Activated T-cell treated with anti-CD3 and anti-CD28 coated beads, Interleukin-2, amount 50 U/mL, for 72 hours (primary cell): ENCODE data around the gene CCDC8. TPM values are rescaled to one million over a fixed set of nuclear protein-coding genes. Genes with fewer than 3 reads are reported as not detected.
A peak's percentile ranks its signal among the peaks of the same experiment; 100 is the strongest.
"Not testable (repeated sequence)": the region's sequence is repeated elsewhere in the genome, so short reads cannot be mapped to it uniquely, and the experiment has no call there.

Experiments
- ATAC-seq, 2 donors: fragments of 150-1000 bp; cut with Tn5 transposase; replicated peaks in 1 of 2; 2 replicates each; pipeline ENCODE4 v1.10.0; 2021; ENCODE audit warnings: moderate library complexity in 2 of 2, mild to moderate bottlenecking in 1 of 2
- DNase-seq, 2 donors: peaks; one replicate each; pipeline ENCODE4 v3.0.0; 2021 to 2022; ENCODE audit warnings: mixed read lengths in 1 of 2
- H3K27ac Mint-ChIP-seq: one replicate; pipeline ENCODE4 v1.8.0; 2022; ENCODE audit warnings: mild to moderate bottlenecking, moderate library complexity, mixed read lengths
- H3K27me3 Mint-ChIP-seq: one replicate; pipeline ENCODE4 v1.8.0; 2022; ENCODE audit warnings: low read depth, mixed read lengths
- H3K36me3 Mint-ChIP-seq, 2 donors: one replicate each; pipeline ENCODE4 v1.8.0; 2022; ENCODE audit warnings: mixed read lengths in 2 of 2, mild to moderate bottlenecking in 1 of 2; ENCODE audit not compliant: insufficient read depth in 2 of 2
- H3K4me1 Mint-ChIP-seq: one replicate; pipeline ENCODE4 v1.8.0; 2022; ENCODE audit warnings: low read depth, mixed read lengths
- H3K4me3 Mint-ChIP-seq, 2 donors: one replicate each; pipeline ENCODE4 v1.8.0; 2022; ENCODE audit warnings: mild to moderate bottlenecking in 2 of 2, mixed read lengths in 2 of 2, moderate library complexity in 2 of 2
- H3K9me3 Mint-ChIP-seq, 2 donors: one replicate each; pipeline ENCODE4 v1.8.0; 2022; ENCODE audit warnings: mixed read lengths in 2 of 2
- total RNA-seq, 2 donors: library from RNA; stranded (reverse); gene quantifications; one replicate each; pipeline ENCODE4 v1.2.3, GENCODE V29; 2022

Gene CCDC8
- total RNA-seq, 2 donors from 2014 or later: not detected

- no peak for ATAC-seq
- Mint-ChIP-seq H3K4me3 (no peak overlapping the region), H3K27ac (no peak overlapping the region), H3K4me1 (peaks cover 30% of the 10 kb centered on the region), H3K36me3 (no peaks in the 10 kb centered on the region), H3K9me3 (no peaks in the 10 kb centered on the region), H3K27me3 (peaks cover 77% of the 10 kb centered on the region)
- no peak for DNase-seq
Measured at GRCh38 chr19:46407856-46408663, 5.3 kb downstream of the CCDC8 start.

- H3K27me3 Mint-ChIP-seq: peaks cover 73% of the 10 kb centered on the region
- no peaks in the 10 kb centered on the region for H3K36me3 Mint-ChIP-seq
- H3K27ac Mint-ChIP-seq: no peak overlapping the region
Measured at GRCh38 chr19:46406976-46407375, 6.4 kb downstream of the CCDC8 start.

GRCh38 chr19:46404753-46405468 lies 8.5 kb downstream of the CCDC8 start:
- Mint-ChIP-seq H3K27ac (no peak overlapping the region), H3K36me3 (no peaks in the 10 kb centered on the region), H3K27me3 (peaks cover 63% of the 10 kb centered on the region), H3K9me3 (no peaks in the 10 kb centered on the region), H3K4me3 (peak overlapping the region; percentile 65 to 69), H3K4me1 (peaks cover 32% of the 10 kb centered on the region)
- DNase-seq: peak in 1 of 2 donors; percentile 15
- ATAC-seq: peak; percentile 28 to 57

More at GRCh38 chr19:46406976-46407375, 6.4 kb downstream of the CCDC8 start:
- no peak for ATAC-seq
- DNase-seq: no peak
- Mint-ChIP-seq H3K4me3 (no peak overlapping the region), H3K4me1 (peaks cover 32% of the 10 kb centered on the region), H3K9me3 (no peaks in the 10 kb centered on the region)

- Mint-ChIP-seq H3K4me1 (peaks cover 32% of the 10 kb centered on the region), H3K27ac (no peak overlapping the region), H3K36me3 (no peaks in the 10 kb centered on the region), H3K4me3 (peak overlapping the region; percentile 65 to 69), H3K27me3 (peaks cover 62% of the 10 kb centered on the region), H3K9me3 (no peaks in the 10 kb centered on the region)
- ATAC-seq (peak; percentile 20 to 28), DNase-seq (no peak)
Measured at GRCh38 chr19:46404055-46404752, 9.2 kb downstream of the CCDC8 start.

GRCh38 chr19:46402725-46403124 lies 10.6 kb downstream of the CCDC8 start:
- Mint-ChIP-seq H3K4me3 (no peak overlapping the region), H3K36me3 (no peaks in the 10 kb centered on the region), H3K9me3 (no peaks in the 10 kb centered on the region), H3K27me3 (peaks cover 48% of the 10 kb centered on the region), H3K4me1 (peaks cover 24% of the 10 kb centered on the region), H3K27ac (no peak overlapping the region)
- peak; percentile 25 to 36 for ATAC-seq
- no peak for DNase-seq

- H3K9me3 Mint-ChIP-seq, H3K27ac Mint-ChIP-seq, H3K4me1 Mint-ChIP-seq, DNase-seq, ATAC-seq, H3K36me3 Mint-ChIP-seq, H3K4me3 Mint-ChIP-seq: not testable (repeated sequence)
- H3K27me3 Mint-ChIP-seq: peaks cover 13% of the 10 kb centered on the region
Measured at GRCh38 chr19:46397801-46398479, 15.4 kb downstream of the CCDC8 start.

- no peak for ATAC-seq
- H3K27ac Mint-ChIP-seq: no peak overlapping the region
- DNase-seq: no peak
- H3K27me3 Mint-ChIP-seq: no peaks in the 10 kb centered on the region
- H3K36me3 Mint-ChIP-seq: peaks cover 4 to 8% of the 10 kb centered on the region in 2 donors
- H3K9me3 Mint-ChIP-seq: no peaks in the 10 kb centered on the region
- H3K4me3 Mint-ChIP-seq: no peak overlapping the region
- H3K4me1 Mint-ChIP-seq: no peaks in the 10 kb centered on the region
Measured at GRCh38 chr19:46394402-46394797, 19.0 kb downstream of the CCDC8 start.

GRCh38 chr19:46393456-46394401 lies 19.6 kb downstream of the CCDC8 start:
- H3K4me1 Mint-ChIP-seq: no peaks in the 10 kb centered on the region
- H3K27me3 Mint-ChIP-seq: no peaks in the 10 kb centered on the region
- ATAC-seq (no peak), DNase-seq (no peak)
- H3K9me3 Mint-ChIP-seq: no peaks in the 10 kb centered on the region
- peaks cover 6 to 10% of the 10 kb centered on the region in 2 donors for H3K36me3 Mint-ChIP-seq
- H3K27ac Mint-ChIP-seq: no peak overlapping the region
- H3K4me3 Mint-ChIP-seq: no peak overlapping the region

GRCh38 chr19:46392837-46393236 lies 20.5 kb downstream of the CCDC8 start:
- peaks cover 6 to 10% of the 10 kb centered on the region in 2 donors for H3K36me3 Mint-ChIP-seq
- H3K9me3 Mint-ChIP-seq: no peaks in the 10 kb centered on the region
- H3K27me3 Mint-ChIP-seq: no peaks in the 10 kb centered on the region
- DNase-seq: no peak
- peak overlapping the region; percentile 15 for H3K27ac Mint-ChIP-seq
- no peak for ATAC-seq
- no peaks in the 10 kb centered on the region for H3K4me1 Mint-ChIP-seq
- H3K4me3 Mint-ChIP-seq: no peak overlapping the region

- H3K36me3 Mint-ChIP-seq: peaks cover 6 to 13% of the 10 kb centered on the region in 2 donors
- H3K9me3 Mint-ChIP-seq: no peaks in the 10 kb centered on the region
- H3K4me3 Mint-ChIP-seq: no peak overlapping the region
Measured at GRCh38 chr19:46392252-46392801, 21.0 kb downstream of the CCDC8 start.

GRCh38 chr19:46391296-46392251 lies 21.8 kb downstream of the CCDC8 start:
- ATAC-seq: no peak
- no peaks in the 10 kb centered on the region for H3K27me3 Mint-ChIP-seq
- H3K36me3 Mint-ChIP-seq: peaks cover 6 to 17% of the 10 kb centered on the region in 2 donors
- H3K9me3 Mint-ChIP-seq: no peaks in the 10 kb centered on the region
- H3K27ac Mint-ChIP-seq: no peak overlapping the region
- no peak for DNase-seq
- no peak overlapping the region for H3K4me3 Mint-ChIP-seq
- no peaks in the 10 kb centered on the region for H3K4me1 Mint-ChIP-seq

More at GRCh38 chr19:46392252-46392801, 21.0 kb downstream of the CCDC8 start:
- H3K4me1 Mint-ChIP-seq: no peaks in the 10 kb centered on the region
- no peaks in the 10 kb centered on the region for H3K27me3 Mint-ChIP-seq
- ATAC-seq (no peak), DNase-seq (no peak)
- peak overlapping the region; percentile 15 for H3K27ac Mint-ChIP-seq
